HepG2 (cell line): ENCODE results near the gene PDLIM5. TPM values are rescaled to one million over a fixed set of nuclear protein-coding genes. Genes with fewer than 3 reads are reported as not detected.

Experiments used
- ATAD3A ChIP-seq: sonication (generic); formaldehyde crosslinking; IDR thresholded peaks from 2 replicates; pipeline ENCODE4 v1.4.0; 2020; ENCODE audit warnings: missing genetic modification reagents
- CHD4 ChIP-seq: fragments of 200-600 bp; sonication (generic); IDR thresholded peaks from 2 replicates; pipeline ENCODE4 v1.7.0; 2017; ENCODE audit warnings: mild to moderate bottlenecking, low read length, borderline replicate concordance
- CREM ChIP-seq, 2 experiments: sonication (generic) in 1 of 2; formaldehyde crosslinking in 1 of 2; IDR thresholded peaks; 2 replicates each; pipeline versions ENCODE4 v1.4.0 to v1.6.1; 2016 to 2020; ENCODE audit warnings: antibody characterized with exemption in 1 of 2, mild to moderate bottlenecking in 1 of 2, missing genetic modification reagents in 1 of 2
- GTF3A ChIP-seq: sonication (generic); formaldehyde crosslinking; conservative IDR thresholded peaks from 2 replicates; pipeline ENCODE4 v1.4.0; 2020; ENCODE audit warnings: mild to moderate bottlenecking, missing genetic modification reagents
- HIVEP1 ChIP-seq: sonication (generic); formaldehyde crosslinking; IDR thresholded peaks from 2 replicates; pipeline ENCODE4 v1.4.0; 2020; ENCODE audit warnings: mild to moderate bottlenecking, missing genetic modification reagents
- MBD4 ChIP-seq: IDR thresholded peaks from 2 replicates; pipeline ENCODE4 v1.6.1; 2012; ENCODE audit warnings: low read length, inconsistent platforms, borderline replicate concordance
- MED13 ChIP-seq: sonication (generic); formaldehyde crosslinking; IDR thresholded peaks from 2 replicates; pipeline ENCODE4 v1.5.0; 2020; ENCODE audit warnings: missing genetic modification reagents
- RAD51 ChIP-seq: fragments of 450-650 bp; IDR thresholded peaks from 2 replicates; pipeline ENCODE4 v1.6.1; 2016; ENCODE audit warnings: borderline replicate concordance
- TOPORS ChIP-seq: sonication (generic); formaldehyde crosslinking; IDR thresholded peaks from 2 replicates; pipeline ENCODE4 v1.8.0; 2023; ENCODE audit warnings: mild to moderate bottlenecking, missing genetic modification reagents
- ZBTB7B ChIP-seq: sonication (generic); formaldehyde crosslinking; IDR thresholded peaks from 2 replicates; pipeline ENCODE4 v1.4.0; 2020; ENCODE audit warnings: missing genetic modification reagents
- ZEB1 ChIP-seq: IDR thresholded peaks from 2 replicates; pipeline ENCODE4 v1.6.1; 2012; ENCODE audit warnings: mild to moderate bottlenecking, low read depth, inconsistent platforms; ENCODE audit not compliant: insufficient replicate concordance
- ZFP82 ChIP-seq: sonication (generic); formaldehyde crosslinking; IDR thresholded peaks from 2 replicates; pipeline ENCODE4 v1.5.1; 2020; ENCODE audit warnings: mild to moderate bottlenecking, missing genetic modification reagents, borderline replicate concordance
- ZNF543 ChIP-seq: sonication (generic); formaldehyde crosslinking; IDR thresholded peaks from 2 replicates; pipeline ENCODE4 v1.4.0; 2020; ENCODE audit warnings: mild to moderate bottlenecking, missing genetic modification reagents
- ZNF607 ChIP-seq: sonication (generic); formaldehyde crosslinking; IDR thresholded peaks from 2 replicates; pipeline ENCODE4 v1.5.1; 2020; ENCODE audit warnings: missing genetic modification reagents, mild to moderate bottlenecking, borderline replicate concordance
- ZNF672 ChIP-seq: sonication (generic); formaldehyde crosslinking; IDR thresholded peaks from 2 replicates; pipeline ENCODE4 v1.8.1; 2022; ENCODE audit warnings: missing genetic modification reagents
- ZNF747 ChIP-seq: sonication (generic); formaldehyde crosslinking; IDR thresholded peaks from 2 replicates; pipeline ENCODE4 v1.8.1; 2023; ENCODE audit warnings: missing genetic modification reagents, mild to moderate bottlenecking, borderline replicate concordance
- ZNF75D ChIP-seq: sonication (generic); formaldehyde crosslinking; IDR thresholded peaks from 2 replicates; pipeline ENCODE4 v1.8.1; 2023; ENCODE audit warnings: missing genetic modification reagents, mild to moderate bottlenecking, borderline replicate concordance
- polyA plus RNA-seq, 8 experiments: library from polyadenylated mRNA; depleted of rRNA in 3 of 8; stranded (reverse) in 7 of 8; unstranded in 1 of 8; fragments of >200 nt; fragmentation: Illumina TruSeq in 4 of 8; extraction: Trizol in 4 of 8; gene quantifications; 2 replicates each; pipeline versions ENCODE4 v1.2.1 to v1.2.3, GENCODE V29; 2011 to 2016; ENCODE audit warnings: low read depth in 4 of 8, missing spikeins in 1 of 8, mixed read lengths in 1 of 8; ENCODE audit not compliant: insufficient read depth in 1 of 8
- total RNA-seq, 5 experiments: library from RNA; depleted of rRNA; stranded (reverse); fragments of >200 nt; fragmentation: Illumina TruSeq; extraction: Trizol; gene quantifications; 2 replicates each; pipeline ENCODE4 v1.2.3, GENCODE V29; 2016; ENCODE audit warnings: low read depth in 1 of 5
- TF ChIP-seq, protein P1 (sequence below): IDR thresholded peaks from 2 replicates; pipeline ENCODE4 v1.6.1; 2016; ENCODE audit warnings: missing compliant biosample characterization, missing genetic modification reagents, borderline replicate concordance
- TF ChIP-seq, protein P2 (sequence below): sonication (generic); formaldehyde crosslinking; IDR thresholded peaks from 2 replicates; pipeline ENCODE4 v1.4.0; 2020; ENCODE audit warnings: mild to moderate bottlenecking, missing genetic modification reagents, borderline replicate concordance
- TF ChIP-seq, protein P3 (sequence below): sonication (generic); formaldehyde crosslinking; IDR thresholded peaks from 2 replicates; pipeline ENCODE4 v1.4.0; 2020; ENCODE audit warnings: mild to moderate bottlenecking, missing genetic modification reagents
- TF ChIP-seq, protein P4 (sequence below): sonication (generic); formaldehyde crosslinking; IDR thresholded peaks from 2 replicates; pipeline ENCODE4 v1.5.1; 2020; ENCODE audit warnings: mild to moderate bottlenecking, missing genetic modification reagents, moderate library complexity
- TF ChIP-seq, protein P5 (sequence below): IDR thresholded peaks from 2 replicates; pipeline ENCODE4 v1.6.1; 2016; ENCODE audit warnings: mild to moderate bottlenecking

PDLIM5 gene
- total and polyA plus RNA-seq, 2 of the 13 experiments (the other 11 are each of a cell fraction or from before 2014, with no cell fraction given) = 52.8 to 119 TPM

DNA sequence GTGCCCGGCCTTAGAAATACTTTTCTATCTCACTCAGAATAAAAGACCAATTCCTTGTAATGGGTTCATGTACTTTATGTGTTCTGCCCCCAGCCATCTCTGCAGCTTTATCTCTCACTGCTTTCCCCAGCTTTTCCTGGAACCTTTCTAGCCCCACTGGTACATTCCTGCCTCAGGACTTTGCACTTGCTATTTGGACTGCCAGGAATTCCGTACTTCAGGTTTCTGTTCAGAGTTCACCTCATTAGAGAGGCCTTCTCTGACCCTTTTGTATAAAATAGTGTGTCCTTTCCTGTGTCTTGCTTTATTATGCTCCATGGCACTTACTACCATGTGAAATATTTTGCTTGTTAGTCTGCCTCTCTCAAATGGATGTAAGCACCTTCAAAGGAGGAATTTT, 112.5 kb downstream of the PDLIM5 start (continued):
- TF ChIP-seq, protein P1, sequence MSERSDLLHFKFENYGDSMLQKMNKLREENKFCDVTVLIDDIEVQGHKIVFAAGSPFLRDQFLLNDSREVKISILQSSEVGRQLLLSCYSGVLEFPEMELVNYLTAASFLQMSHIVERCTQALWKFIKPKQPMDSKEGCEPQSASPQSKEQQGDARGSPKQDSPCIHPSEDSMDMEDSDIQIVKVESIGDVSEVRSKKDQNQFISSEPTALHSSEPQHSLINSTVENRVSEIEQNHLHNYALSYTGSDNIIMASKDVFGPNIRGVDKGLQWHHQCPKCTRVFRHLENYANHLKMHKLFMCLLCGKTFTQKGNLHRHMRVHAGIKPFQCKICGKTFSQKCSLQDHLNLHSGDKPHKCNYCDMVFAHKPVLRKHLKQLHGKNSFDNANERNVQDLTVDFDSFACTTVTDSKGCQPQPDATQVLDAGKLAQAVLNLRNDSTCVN (CRISPR knock-in tag) = no peak; the same call in 1 of the 2 replicates
- TF ChIP-seq MED13 (no peak), ZNF747 (no peak), HIVEP1 (CRISPR knock-in tag) (no peak), ZNF75D (CRISPR knock-in tag) (no peak), CREM (IDR thresholded peaks at IDR 0.05) (peak; percentile 74), CREM (CRISPR knock-in tag; IDR thresholded peaks at IDR 0.05) (no peak), MBD4 (no peak; the same call in 1 of the 2 replicates), TOPORS (no peak), ATAD3A (CRISPR knock-in tag) (no peak), ZNF543 (CRISPR knock-in tag) (no peak), ZNF607 (peak; percentile 38; the same call in 1 of the 2 replicates), ZNF672 (no peak), CHD4 (no peak), GTF3A (no peak), ZEB1 (peak; percentile 43), RAD51 (no peak), ZBTB7B (CRISPR knock-in tag) (peak; percentile 65; the same call in 1 of the 2 replicates), ZFP82 (CRISPR knock-in tag) (0 out of 2 replicates have a peak, but pooled peaks have one; percentile 33)
- TF ChIP-seq, protein P2, sequence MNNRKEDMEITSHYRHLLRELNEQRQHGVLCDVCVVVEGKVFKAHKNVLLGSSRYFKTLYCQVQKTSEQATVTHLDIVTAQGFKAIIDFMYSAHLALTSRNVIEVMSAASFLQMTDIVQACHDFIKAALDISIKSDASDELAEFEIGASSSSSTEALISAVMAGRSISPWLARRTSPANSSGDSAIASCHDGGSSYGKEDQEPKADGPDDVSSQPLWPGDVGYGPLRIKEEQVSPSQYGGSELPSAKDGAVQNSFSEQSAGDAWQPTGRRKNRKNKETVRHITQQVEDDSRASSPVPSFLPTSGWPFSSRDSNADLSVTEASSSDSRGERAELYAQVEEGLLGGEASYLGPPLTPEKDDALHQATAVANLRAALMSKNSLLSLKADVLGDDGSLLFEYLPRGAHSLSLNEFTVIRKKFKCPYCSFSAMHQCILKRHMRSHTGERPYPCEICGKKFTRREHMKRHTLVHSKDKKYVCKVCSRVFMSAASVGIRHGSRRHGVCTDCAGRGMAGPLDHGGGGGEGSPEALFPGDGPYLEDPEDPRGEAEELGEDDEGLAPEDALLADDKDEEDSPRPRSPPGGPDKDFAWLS (CRISPR knock-in tag) = no peak
- TF ChIP-seq, protein P3, sequence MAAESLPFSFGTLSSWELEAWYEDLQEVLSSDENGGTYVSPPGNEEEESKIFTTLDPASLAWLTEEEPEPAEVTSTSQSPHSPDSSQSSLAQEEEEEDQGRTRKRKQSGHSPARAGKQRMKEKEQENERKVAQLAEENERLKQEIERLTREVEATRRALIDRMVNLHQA = no peak
- TF ChIP-seq, protein P4, sequence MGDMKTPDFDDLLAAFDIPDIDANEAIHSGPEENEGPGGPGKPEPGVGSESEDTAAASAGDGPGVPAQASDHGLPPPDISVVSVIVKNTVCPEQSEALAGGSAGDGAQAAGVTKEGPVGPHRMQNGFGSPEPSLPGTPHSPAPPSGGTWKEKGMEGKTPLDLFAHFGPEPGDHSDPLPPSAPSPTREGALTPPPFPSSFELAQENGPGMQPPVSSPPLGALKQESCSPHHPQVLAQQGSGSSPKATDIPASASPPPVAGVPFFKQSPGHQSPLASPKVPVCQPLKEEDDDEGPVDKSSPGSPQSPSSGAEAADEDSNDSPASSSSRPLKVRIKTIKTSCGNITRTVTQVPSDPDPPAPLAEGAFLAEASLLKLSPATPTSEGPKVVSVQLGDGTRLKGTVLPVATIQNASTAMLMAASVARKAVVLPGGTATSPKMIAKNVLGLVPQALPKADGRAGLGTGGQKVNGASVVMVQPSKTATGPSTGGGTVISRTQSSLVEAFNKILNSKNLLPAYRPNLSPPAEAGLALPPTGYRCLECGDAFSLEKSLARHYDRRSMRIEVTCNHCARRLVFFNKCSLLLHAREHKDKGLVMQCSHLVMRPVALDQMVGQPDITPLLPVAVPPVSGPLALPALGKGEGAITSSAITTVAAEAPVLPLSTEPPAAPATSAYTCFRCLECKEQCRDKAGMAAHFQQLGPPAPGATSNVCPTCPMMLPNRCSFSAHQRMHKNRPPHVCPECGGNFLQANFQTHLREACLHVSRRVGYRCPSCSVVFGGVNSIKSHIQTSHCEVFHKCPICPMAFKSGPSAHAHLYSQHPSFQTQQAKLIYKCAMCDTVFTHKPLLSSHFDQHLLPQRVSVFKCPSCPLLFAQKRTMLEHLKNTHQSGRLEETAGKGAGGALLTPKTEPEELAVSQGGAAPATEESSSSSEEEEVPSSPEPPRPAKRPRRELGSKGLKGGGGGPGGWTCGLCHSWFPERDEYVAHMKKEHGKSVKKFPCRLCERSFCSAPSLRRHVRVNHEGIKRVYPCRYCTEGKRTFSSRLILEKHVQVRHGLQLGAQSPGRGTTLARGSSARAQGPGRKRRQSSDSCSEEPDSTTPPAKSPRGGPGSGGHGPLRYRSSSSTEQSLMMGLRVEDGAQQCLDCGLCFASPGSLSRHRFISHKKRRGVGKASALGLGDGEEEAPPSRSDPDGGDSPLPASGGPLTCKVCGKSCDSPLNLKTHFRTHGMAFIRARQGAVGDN (CRISPR knock-in tag) = no peak
- TF ChIP-seq, protein P5, sequence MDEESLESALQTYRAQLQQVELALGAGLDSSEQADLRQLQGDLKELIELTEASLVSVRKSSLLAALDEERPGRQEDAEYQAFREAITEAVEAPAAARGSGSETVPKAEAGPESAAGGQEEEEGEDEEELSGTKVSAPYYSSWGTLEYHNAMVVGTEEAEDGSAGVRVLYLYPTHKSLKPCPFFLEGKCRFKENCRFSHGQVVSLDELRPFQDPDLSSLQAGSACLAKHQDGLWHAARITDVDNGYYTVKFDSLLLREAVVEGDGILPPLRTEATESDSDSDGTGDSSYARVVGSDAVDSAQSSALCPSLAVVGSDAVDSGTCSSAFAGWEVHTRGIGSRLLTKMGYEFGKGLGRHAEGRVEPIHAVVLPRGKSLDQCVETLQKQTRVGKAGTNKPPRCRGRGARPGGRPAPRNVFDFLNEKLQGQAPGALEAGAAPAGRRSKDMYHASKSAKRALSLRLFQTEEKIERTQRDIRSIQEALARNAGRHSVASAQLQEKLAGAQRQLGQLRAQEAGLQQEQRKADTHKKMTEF = peak; percentile 86
